OCI-LY7 (cell line): ENCODE data around the gene CLDN19. TPM values are rescaled to one million over a fixed set of nuclear protein-coding genes. Genes with fewer than 3 reads are reported as not detected.

Source experiments
- BruUV-seq: library from RNA; stranded (reverse); fragments of 400-500 nt; replicated peaks from 2 replicates; lab custom pipeline; 2021; lab: Mats Ljungman, UMichigan
- CTCF ChIA-PET: fragments of 300-600 bp; sonication (Branson Sonifier 250); formaldehyde crosslinking; loops from one replicate; lab custom pipeline; 2022; ENCODE audit warnings: antibody characterized with exemption; ENCODE audit not compliant: unreplicated experiment; lab: Charles Lee
- POLR2A ChIA-PET: fragments of 300-600 bp; sonication (Branson Sonifier 250); formaldehyde crosslinking; loops from one replicate; lab custom pipeline; 2022; ENCODE audit warnings: antibody characterized with exemption; lab: Charles Lee
- DNase-seq: peaks from one replicate; pipeline ENCODE4 v3.0.0-alpha.2; 2015; ENCODE audit warnings: low spot score
- H2AFZ ChIP-seq: fragments of 200-600 bp; sonication (generic), shearing (Covaris generic); 2 replicates; pipeline ENCODE4 v1.6.1; 2014; ENCODE audit warnings: mild to moderate bottlenecking, antibody characterized with exemption, low read length, moderate library complexity
- H3K27ac ChIP-seq: fragments of 200-600 bp; sonication (generic); 2 replicates; pipeline ENCODE4 v1.5.1; 2014; ENCODE audit warnings: mixed run types, low read depth, mild to moderate bottlenecking, moderate library complexity, low read length, inconsistent platforms; ENCODE audit not compliant: poor library complexity, severe bottlenecking
- H3K36me3 ChIP-seq: fragments of 200-600 bp; sonication (generic); 2 replicates; pipeline ENCODE4 v1.6.1; 2014; ENCODE audit warnings: mild to moderate bottlenecking, antibody characterized with exemption, low read length, moderate library complexity, mixed read lengths; ENCODE audit not compliant: insufficient read depth
- H3K4me1 ChIP-seq: fragments of 200-600 bp; sonication (generic); 2 replicates; pipeline ENCODE4 v1.5.1; 2014; ENCODE audit warnings: mild to moderate bottlenecking, low read length; ENCODE audit not compliant: insufficient read depth, poor library complexity, severe bottlenecking
- H3K4me2 ChIP-seq: fragments of 200-600 bp; sonication (generic); 2 replicates; pipeline ENCODE4 v1.6.1; 2014; ENCODE audit warnings: mild to moderate bottlenecking, low read length
- H3K4me3 ChIP-seq: fragments of 200-600 bp; sonication (generic); 2 replicates; pipeline ENCODE4 v1.5.1; 2014; ENCODE audit warnings: mild to moderate bottlenecking, low read depth, low read length; ENCODE audit not compliant: poor library complexity, severe bottlenecking
- H3K79me2 ChIP-seq: fragments of 200-600 bp; sonication (generic); 2 replicates; pipeline ENCODE4 v1.6.1; 2016; ENCODE audit warnings: low read depth, mild to moderate bottlenecking, low read length, moderate library complexity, mixed read lengths; ENCODE audit not compliant: insufficient read depth
- H3K9me2 ChIP-seq: fragments of 200-600 bp; sonication (generic); 2 replicates; pipeline ENCODE4 v1.6.1; 2016; ENCODE audit warnings: mild to moderate bottlenecking, low read length, mixed read lengths; ENCODE audit not compliant: insufficient read depth
- H3K9me3 ChIP-seq: fragments of 200-600 bp; sonication (generic); 2 replicates; pipeline ENCODE4 v1.6.1; 2014; ENCODE audit warnings: mild to moderate bottlenecking, mixed run types, low read length, mixed read lengths
- H4K20me1 ChIP-seq: fragments of 200-600 bp; sonication (generic); 2 replicates; pipeline ENCODE4 v1.6.1; 2014; ENCODE audit warnings: mild to moderate bottlenecking, antibody characterized with exemption, low read length, moderate library complexity, mixed read lengths; ENCODE audit not compliant: insufficient read depth
- EZH2phosphoT487 ChIP-seq: fragments of 200-600 bp; sonication (generic); IDR thresholded peaks from 2 replicates; pipeline ENCODE4 v1.6.1; 2018; ENCODE audit warnings: low read depth, borderline replicate concordance, mild to moderate bottlenecking, mixed run types, antibody characterized with exemption, low read length, moderate library complexity, mixed read lengths
- intact Hi-C: fragments of 100-400 bp; cut with micrococcal nuclease; formaldehyde crosslinking; loops from one replicate; pipeline ENCODE4 v1.10.0; 2022; ENCODE audit not compliant: unreplicated experiment
- total RNA-seq, 2 experiments: library from RNA; depleted of rRNA in 1 of 2; stranded (reverse); fragments of >200 nt in 1 of 2; shearing (Covaris generic) in 1 of 2; gene quantifications; 2 replicates each; pipeline ENCODE4 v1.2.3, GENCODE V29; 2014 to 2022
- TF ChIP-seq, protein P1 (sequence below): fragments of 200-600 bp; sonication (generic); conservative IDR thresholded peaks from 2 replicates; pipeline ENCODE4 v1.5.1; 2014; ENCODE audit warnings: mild to moderate bottlenecking, antibody characterized with exemption, low read length, moderate library complexity, mixed read lengths

The CLDN19 gene
- total RNA-seq, 2 experiments from 2014 or later, result not detected

DNA sequence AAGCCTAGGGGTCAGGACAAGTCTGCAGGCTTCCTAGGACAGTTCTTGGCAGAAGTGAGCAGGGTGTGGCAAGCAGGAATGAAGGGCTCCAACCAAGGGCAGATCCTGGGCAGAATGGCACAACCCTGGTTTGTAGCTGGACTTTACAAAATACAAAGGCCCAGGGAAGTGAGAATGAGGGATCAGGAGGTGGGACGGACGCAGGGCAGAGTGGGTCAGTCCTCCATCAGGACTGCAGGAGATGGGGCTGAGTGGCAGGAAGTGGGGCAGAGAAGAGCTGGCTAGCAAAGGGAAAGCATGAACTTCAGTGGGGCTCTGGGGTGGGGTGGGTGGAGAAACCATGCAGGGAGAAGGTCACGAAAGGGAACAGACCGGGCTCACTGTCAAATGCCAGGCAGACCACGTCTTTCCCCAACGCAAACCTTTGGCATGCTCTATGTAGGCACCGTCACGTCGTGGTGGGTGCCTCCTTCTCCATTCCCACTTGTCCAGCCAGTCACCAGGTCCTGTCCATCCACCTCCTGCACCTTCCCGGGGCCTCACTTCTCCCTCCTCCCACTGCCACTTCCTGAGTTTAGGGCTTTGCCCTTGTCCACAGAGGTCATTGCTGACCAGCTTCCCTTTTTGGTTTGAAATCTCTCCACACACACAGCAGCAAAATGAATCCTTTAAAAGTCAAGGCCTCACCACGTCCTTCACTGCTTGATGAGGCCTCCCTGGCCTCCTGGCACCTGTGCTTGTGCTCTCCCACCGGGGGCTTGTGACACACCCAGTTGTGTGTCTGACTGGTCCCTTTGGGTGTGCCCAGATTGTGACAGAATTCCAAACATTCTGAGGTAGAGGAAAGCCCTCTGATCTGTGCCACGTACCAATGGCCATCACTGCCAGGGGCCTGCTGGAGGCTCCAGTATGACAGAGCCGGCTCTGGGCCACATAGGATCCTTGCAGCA lies 8.7 kb upstream of the CLDN19 start:
- no TSS peak for BruUV-seq
- peaks cover 49% of the 10 kb centered on the region for H3K36me3 ChIP-seq
- intact Hi-C loops, result no loop called here

GRCh38 chr1:42748021-42748420 lies 8.0 kb upstream of the CLDN19 start:
- Histone ChIP-seq H4K20me1 (no peaks in the 10 kb centered on the region), H3K4me1 (no peaks in the 10 kb centered on the region), H3K4me3 (no peak overlapping the region), H3K36me3 (peaks cover 43% of the 10 kb centered on the region), H3K79me2 (no peaks in the 10 kb centered on the region), H3K4me2 (no peak overlapping the region), H3K9me3 (no peaks in the 10 kb centered on the region), H2AFZ (no peak overlapping the region), H3K27ac (no peak overlapping the region), H3K9me2 (no peaks in the 10 kb centered on the region)
- CTCF ChIA-PET, result no interaction called here
- BruUV-seq, result no TSS peak
- POLR2A ChIA-PET, result no interaction called here
- intact Hi-C loops, result no loop called here
- no peak for DNase-seq
- TF ChIP-seq, protein P1, sequence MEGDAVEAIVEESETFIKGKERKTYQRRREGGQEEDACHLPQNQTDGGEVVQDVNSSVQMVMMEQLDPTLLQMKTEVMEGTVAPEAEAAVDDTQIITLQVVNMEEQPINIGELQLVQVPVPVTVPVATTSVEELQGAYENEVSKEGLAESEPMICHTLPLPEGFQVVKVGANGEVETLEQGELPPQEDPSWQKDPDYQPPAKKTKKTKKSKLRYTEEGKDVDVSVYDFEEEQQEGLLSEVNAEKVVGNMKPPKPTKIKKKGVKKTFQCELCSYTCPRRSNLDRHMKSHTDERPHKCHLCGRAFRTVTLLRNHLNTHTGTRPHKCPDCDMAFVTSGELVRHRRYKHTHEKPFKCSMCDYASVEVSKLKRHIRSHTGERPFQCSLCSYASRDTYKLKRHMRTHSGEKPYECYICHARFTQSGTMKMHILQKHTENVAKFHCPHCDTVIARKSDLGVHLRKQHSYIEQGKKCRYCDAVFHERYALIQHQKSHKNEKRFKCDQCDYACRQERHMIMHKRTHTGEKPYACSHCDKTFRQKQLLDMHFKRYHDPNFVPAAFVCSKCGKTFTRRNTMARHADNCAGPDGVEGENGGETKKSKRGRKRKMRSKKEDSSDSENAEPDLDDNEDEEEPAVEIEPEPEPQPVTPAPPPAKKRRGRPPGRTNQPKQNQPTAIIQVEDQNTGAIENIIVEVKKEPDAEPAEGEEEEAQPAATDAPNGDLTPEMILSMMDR, result no peak
- TF ChIP-seq EZH2phosphoT487, result no peak

More for the DNA sequence above, 8.7 kb upstream of the CLDN19 start:
- Histone ChIP-seq H3K79me2 (no peaks in the 10 kb centered on the region), H3K4me1 (no peaks in the 10 kb centered on the region), H3K27ac (no peak overlapping the region), H3K4me2 (no peak overlapping the region), H4K20me1 (no peaks in the 10 kb centered on the region), H3K9me2 (no peaks in the 10 kb centered on the region), H3K9me3 (no peaks in the 10 kb centered on the region), H2AFZ (no peak overlapping the region), H3K4me3 (no peak overlapping the region)
- DNase-seq, result no peak
- TF ChIP-seq, protein P1, result no peak
- TF ChIP-seq EZH2phosphoT487, result no peak
- ChIA-PET POLR2A (no interaction called here), CTCF (no interaction called here)

GRCh38 chr1:42747125-42747524 lies 7.1 kb upstream of the CLDN19 start:
- Histone ChIP-seq H2AFZ (no peak overlapping the region), H4K20me1 (no peaks in the 10 kb centered on the region), H3K79me2 (no peaks in the 10 kb centered on the region), H3K9me2 (no peaks in the 10 kb centered on the region), H3K36me3 (peaks cover 34% of the 10 kb centered on the region), H3K27ac (no peak overlapping the region), H3K4me2 (no peak overlapping the region), H3K9me3 (no peaks in the 10 kb centered on the region), H3K4me1 (no peaks in the 10 kb centered on the region), H3K4me3 (no peak overlapping the region)
- TF ChIP-seq EZH2phosphoT487, result no peak
- TF ChIP-seq, protein P1, result peak; percentile 75
- ChIA-PET POLR2A (no interaction called here), CTCF (no interaction called here)
- no TSS peak for BruUV-seq
- intact Hi-C loops, result loop anchor here (1.0 kb wide), 1 partner anchor 169 kb away; no protein-coding TSS in a partner anchor
- peak; percentile 34 for DNase-seq
